ELF-1 (cell line): ENCODE data around the gene ABCB8.
"Not testable (repeated sequence)": the region's sequence is repeated elsewhere in the genome, so short reads cannot be mapped to it uniquely, and the experiment has no call there.

Experiments
- DNase-seq: peaks from one replicate; pipeline ENCODE4 v3.0.0-alpha.2; 2016; ENCODE audit warnings: low read depth, low spot score

Gene ABCB8

DNA sequence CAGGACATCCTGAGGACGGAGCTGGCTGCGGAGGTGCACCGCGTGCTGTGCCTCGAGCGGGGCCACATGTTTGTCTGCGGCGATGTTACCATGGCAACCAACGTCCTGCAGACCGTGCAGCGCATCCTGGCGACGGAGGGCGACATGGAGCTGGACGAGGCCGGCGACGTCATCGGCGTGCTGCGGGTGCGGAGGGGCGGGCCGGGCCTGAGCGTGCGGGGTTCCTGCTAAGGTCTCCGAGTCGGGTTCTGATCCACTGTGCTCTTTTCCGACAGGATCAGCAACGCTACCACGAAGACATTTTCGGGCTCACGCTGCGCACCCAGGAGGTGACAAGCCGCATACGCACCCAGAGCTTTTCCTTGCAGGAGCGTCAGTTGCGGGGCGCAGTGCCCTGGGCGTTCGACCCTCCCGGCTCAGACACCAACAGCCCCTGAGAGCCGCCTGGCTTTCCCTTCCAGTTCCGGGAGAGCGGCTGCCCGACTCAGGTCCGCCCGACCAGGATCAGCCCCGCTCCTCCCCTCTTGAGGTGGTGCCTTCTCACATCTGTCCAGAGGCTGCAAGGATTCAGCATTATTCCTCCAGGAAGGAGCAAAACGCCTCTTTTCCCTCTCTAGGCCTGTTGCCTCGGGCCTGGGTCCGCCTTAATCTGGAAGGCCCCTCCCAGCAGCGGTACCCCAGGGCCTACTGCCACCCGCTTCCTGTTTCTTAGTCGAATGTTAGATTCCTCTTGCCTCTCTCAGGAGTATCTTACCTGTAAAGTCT is 14.3 kb upstream of the ABCB8 start:
- DNase-seq = peak; percentile 94

DNA sequence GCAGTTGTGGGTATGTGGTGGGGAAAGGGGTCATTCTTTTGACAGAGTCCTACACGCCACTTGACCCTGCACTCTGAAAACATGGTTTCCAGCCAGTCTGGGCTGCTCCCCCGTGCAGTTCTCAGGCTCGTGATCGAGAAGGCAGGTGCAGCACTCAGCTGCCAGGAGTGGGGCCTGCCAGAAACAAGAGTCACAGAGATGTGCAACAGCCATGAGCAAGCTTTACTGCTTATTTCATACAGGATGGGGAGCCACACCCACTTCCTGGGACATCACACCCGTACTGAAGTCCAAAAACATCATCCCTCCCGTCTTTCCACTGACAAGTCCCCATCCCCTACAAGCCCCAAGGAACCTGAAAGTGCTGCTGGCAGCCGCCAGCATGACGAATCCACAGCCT is 13.3 kb upstream of the ABCB8 start:
- DNase-seq = no peak

DNA sequence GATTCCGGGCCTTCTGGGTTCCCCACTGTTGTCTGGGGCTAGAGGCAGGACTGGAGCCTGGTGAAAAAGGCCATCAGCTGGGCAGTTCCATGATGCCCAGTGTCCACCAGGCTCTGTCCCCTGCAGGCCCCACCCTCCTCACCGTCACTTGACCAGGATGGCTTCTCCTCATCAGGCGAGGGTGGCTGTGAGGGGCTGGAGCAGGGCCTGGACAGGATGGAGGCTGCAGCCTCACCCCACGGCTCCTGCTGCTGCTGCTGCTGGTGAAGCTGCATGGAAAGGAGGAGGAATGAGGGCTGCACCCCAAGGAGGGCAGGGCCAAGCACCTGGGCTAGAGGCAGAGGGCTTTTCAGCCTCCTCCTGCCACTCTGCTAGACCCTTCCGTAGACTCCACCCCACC is 12.3 kb upstream of the ABCB8 start:
- DNase-seq = no peak

DNA sequence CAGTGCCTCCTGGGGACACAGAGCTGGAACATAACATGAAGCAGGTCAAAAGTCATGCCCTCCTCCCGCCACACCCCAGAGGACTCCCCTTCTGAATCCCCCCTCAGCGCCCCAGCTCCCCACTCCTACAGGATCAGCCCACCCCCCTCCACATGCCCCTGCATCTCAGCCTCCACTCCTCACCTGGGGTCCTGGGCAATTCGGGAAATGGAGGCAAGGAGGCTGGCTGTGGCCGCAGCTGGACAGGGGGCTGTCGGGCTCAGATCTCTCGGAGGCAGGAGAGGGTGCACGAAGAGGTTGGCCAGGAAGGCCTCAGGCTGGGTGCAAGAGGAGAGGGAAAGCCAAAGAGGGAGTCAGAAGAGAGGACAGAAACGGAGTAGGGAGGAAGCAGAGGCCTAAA is 11.7 kb upstream of the ABCB8 start:
- DNase-seq = no peak

DNA sequence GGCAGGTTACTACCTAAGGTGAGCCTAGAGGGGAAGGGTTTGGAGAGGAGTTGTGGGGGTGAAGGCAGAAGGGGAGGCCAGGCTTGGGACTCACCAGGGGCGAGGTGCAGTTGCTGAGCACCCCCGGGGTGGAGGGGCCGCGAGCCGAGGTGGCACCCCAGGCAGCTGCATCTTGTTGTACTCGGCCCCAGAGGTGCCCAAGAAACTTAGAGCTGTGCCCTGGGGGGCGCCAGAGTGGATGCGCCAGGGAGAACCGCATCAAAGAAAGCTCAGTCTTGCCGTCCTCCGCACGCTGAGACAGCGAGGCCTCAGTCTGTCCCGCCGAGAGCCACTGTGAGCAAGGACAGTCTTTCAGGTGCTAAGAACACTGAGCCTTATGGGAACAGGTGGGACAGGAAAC is 11.3 kb upstream of the ABCB8 start:
- no peak for DNase-seq

DNA sequence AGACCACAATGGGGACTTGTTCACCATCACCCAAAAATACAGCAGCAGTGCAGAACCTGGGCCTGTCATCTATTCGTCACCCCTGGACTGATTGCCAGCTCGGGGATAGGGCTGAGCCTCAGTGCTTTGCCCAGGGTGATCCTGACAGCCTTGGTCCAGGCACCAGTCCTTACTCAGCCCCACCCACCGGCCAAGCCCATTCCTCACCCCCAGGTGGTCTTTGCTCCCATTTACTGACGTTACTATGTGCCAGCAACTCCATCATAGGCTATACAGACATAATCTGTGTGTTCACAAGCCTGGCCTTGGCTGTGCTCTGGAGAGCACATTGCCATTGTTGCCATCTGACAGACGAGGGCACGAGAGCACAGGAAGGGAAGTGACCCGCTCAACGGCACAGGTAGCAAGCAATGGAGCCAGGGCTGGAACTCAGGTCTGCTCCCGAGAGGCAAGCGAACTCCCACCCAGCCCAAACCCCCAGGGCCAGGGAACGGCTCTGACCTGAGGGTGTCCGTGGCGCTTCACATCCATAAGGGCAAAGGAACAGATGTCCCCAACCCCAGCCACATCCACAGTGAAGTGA is 10.8 kb upstream of the ABCB8 start:
- no peak for DNase-seq

DNA sequence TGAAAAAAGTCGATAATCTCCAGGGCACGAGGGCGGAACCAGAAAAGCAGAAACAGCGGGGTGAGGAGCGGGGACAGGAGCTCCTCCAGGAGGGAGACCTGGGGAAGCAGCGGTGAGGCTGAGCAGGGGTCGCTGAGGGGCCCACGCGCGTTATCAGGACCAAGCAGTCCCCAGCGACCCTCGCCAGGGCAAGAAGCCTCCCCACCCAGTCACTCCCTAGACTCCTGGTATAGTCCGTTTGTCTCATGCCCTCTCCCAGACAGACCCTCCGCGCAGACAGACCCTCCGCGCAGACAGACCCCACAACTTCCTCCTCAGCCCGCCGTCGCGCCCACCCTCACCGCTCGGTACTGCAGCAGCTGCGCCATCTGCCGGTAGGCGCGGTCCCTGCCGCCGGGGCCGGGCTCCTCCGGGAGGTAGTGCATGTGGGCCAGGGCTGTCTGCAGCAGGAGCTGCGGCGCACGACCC is 10.3 kb upstream of the ABCB8 start:
- peak; percentile 95 for DNase-seq

DNA sequence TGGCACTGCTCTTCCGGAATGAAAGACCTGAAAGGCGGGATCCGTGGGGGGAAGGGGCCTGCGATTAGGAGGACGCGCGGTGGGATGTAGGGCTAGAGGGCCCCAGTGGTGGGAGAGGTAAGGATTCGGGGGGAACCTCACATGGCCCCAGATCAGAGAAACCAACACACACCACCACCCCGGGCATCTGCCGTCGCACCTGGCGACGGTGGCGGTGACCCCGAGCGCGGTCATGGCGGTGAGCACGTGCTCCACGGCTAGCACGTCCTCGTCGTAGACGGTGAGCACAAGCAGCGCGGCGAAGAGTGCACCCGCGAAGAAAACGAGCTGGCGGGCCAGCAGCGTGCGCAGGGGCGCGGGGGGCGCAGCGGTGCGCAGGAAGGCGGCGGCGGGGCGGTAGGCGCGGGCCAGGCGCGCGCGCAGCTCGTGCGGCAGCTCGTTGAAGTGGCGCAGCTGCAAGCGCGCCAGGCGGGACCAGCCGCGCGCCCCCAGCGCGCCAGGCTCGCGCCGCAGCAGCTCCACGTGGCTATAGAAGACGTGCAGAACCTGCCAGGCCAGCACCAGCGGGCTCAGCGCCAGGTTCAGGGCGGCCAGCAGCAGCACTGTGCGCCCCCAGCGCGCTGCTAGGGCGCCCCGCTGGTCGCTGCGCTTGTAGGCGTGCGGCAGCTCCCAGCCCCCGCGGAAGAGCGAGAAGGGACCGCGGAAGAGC is 9.7 kb upstream of the ABCB8 start:
- DNase-seq = peak; percentile 56

DNA sequence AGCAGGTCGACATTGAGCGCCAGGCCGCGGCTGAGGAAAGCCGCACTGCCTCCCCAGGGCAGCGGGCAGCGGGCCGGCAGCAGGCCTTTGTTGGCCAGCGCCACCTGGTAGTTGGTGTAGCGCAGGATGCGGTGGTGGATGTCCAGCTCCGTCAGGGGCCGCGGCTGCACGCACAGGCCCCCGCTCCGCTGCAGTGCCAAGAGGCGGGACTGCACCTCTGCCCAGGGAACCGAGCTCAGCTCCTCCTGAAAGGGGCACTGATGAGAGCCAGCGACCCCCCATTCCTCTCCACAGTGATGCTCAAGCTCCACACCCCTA is 9.2 kb upstream of the ABCB8 start:
- DNase-seq = no peak

DNA sequence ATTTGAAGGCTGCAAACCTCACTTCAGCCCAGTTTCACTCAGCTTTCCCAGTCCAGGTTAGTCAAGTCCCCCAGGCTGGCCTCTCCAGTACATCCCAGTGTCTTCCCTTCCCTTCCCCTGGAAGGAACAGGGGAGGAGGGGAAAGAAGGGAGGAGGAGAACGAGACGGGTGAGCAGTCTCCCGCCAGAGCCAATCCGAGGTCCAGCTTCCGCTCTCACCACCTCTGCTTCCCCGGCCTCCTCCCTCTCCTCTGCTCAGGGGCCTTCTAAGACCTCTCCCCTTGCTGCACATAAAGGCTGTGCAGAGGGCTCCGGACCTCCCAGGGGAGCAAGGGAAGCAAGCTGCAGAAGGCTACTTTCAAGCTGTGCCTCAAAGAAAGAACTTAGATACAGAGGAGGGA is 8.0 kb upstream of the ABCB8 start:
- peak; percentile 80 for DNase-seq

DNA sequence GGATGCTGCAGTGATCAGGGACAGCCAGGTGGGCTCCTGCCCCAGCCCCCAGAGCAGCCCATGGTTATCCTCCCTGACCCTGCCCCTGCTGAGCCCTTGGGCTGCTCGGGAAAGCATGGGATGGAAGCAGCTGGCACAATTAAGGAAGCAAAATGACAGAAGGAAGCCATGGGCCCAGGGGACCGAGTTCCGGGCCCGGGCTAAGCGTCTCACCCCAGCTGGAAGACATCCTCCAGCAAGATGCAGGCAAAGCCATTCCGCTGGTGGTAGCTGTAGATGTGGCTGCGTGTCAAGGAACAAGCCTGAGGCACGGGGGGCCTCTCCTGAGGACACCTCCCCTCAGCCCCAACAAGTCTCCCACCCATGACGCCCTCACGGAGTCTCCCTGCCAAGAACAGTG is 5.0 kb upstream of the ABCB8 start:
- DNase-seq = no peak

DNA sequence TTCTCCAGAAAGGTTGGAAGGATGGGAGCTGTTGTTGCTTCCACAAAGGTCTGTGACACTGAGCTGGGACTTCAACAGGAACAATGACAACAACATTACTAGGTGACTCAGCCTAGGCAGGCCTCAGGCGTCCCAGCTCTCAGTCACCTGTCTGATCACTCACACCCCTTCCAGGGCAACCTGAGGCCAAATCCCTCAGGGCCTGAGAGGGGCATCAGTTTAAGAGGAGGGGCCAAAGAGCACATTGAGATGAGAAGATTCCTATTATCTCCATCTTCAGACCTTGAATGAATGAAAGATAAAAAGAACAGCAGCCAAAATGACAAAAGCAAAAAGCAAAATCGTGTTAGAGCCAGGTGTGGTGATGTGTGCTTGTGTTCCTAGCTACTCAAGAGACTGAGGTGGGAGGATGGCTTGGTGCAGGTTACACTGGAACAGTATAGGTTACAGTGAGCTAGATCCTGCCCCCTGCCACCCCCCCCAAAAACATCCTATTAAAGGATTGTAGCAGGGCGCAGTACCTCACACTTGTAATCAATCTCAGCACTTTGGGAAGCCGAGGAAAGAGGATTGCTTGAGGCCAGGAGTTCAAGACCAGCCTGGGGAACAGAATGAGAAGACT is 3.7 kb upstream of the ABCB8 start, which contains the start of gene ATG9B:
TSS of gene ATG9B (minus strand) at position 60 of the 622 bp plus-strand sequence. CDS start 71 bp downstream, outside the sequence.
- DNase-seq = peak; percentile 79

DNA sequence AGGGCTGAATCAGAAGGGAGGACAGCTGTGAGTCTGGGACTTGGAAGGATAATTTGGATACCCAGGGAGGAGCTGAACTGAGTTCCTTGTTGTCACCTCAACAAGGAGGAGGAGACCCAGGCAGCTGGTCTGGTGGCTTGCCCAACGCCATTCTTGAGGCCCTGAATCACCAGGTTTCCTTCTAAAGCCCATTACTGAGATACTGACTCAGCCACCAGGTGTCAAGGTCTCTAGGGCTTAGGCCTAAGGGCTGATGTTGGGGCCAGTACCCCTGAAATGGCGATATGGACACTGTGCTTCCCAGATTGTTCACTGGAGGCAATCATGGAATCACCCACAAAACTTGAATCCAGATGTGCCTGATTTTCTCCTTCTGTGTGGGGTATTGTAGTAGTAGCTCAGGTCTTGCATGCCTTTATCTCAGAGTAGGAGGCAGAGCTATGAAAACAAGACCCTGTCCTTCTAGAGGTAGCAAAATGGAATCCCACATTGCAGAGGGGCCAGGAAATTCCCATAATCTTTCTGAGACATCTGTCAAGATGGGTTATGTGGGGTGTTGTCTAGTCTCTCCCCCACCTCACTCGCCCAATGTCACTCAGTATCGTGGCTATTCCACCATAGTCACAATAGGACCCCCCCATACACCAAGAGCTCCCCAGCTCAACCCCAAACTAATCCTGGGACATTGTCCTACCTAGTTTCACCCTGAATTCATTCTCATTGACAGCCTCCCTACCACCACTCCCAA is 2.2 kb upstream of the ABCB8 start:
- peak; percentile 75 for DNase-seq

DNA sequence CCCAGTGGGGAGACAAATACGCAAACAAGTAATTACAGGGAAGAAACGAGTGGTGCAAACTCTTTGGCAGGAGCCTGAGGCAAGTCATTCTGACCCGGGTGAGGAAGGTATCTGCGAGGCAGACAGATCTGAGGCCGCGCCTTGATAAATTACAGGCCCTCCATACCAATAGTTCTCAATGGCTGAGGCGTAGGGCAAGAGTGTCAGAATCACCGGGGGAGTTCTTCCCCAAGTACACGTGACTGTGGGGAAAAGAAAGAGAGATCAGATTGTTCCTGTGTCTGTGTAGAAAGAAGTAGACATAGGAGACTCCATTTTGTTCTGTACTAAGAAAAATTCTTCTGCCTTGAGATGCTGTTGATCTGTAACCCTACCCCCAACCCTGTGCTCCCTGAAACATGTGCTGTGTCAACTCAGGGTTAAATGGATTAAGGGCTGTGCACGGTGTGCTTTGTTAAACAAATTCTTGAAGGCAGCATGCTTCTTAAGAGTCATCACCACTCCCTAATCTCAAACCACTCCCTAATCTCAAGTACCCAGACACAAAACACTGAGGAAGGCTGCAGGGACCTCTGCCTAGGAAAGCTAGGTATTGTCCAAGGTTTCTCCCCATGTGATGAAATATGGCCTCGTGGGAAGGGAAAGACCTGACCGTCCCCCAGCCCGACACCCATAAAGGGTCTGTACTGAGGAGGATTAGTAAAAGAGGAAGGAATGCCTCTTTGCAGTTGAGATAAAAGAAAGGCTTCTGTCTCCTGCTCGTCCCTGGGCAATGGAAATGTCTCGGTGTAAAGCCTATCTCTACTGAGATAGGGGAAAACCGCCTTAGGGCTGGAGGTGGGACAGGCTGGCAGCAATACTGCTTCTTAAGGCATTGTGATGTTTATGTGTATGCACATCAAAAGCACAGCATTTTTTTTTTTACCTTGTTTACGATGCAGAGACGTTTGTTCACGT is 1.2 kb upstream of the ABCB8 start:
- DNase-seq = peak; percentile 92

DNA sequence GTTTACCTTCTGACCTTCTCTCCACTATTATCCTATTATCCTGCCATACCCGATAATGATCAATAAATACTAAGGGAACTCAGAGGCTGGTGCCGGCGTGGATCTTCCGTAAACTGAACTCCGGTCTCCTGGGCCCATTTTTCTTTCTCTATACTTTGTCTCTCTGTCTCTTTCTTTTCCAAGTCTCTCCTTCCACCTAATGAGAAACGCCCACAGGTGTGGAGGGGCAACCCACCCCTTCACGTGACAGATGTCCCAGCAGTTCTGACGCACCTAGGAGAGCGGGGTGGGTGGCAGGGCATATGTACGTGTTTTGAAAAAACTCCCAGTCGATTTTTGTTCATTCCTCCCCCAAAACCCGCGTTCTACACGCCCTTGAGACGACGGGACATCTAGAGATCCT is 521 bp upstream of the ABCB8 start:
- not testable (repeated sequence) for DNase-seq

DNA sequence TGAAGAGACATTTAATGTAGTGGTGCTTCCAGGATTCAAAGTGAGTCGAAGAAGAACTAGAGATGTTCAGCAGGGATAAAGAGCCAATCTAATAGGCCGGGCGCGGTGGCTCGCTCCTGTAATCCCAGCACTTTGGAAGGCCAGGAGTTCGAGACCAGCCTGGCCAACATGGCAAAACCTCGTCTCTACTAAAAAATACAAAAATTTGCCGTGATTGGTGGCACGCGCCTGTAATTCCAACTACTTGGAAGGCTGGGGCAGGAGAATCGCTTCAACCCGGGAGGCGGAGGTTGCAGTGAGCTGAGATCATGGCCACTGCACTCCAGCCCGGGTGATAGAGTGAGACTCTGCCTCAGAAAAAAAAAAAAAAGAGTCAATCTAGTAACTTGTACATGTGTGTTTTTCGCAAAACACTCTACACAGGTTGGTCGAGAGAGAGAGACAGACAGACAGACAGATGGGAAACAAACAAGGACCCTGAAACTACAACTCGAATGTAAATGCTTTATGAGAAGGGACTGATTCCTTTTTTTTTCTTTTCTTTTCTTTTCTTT is 775 bp downstream of the ABCB8 start:
- no peak for DNase-seq

DNA sequence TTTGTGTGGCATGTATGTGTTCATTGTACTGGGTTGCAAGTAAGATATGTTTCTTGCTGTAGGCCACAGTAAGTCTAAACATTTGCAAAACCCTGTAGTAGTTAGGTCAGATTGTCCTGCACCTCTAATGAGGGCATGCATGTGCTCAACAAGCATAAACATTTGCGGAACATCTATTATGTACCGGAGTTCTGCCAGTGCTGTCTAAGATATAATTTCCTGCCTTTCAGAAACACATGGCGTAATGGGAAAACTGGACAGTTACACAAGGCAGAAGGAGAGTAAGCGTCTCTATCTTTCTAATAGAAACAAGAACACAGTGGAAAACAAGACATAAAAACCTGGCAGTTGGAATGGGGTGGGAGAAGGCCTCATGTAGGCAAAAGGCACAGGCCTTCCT is 2.8 kb downstream of the ABCB8 start:
- DNase-seq = no peak

DNA sequence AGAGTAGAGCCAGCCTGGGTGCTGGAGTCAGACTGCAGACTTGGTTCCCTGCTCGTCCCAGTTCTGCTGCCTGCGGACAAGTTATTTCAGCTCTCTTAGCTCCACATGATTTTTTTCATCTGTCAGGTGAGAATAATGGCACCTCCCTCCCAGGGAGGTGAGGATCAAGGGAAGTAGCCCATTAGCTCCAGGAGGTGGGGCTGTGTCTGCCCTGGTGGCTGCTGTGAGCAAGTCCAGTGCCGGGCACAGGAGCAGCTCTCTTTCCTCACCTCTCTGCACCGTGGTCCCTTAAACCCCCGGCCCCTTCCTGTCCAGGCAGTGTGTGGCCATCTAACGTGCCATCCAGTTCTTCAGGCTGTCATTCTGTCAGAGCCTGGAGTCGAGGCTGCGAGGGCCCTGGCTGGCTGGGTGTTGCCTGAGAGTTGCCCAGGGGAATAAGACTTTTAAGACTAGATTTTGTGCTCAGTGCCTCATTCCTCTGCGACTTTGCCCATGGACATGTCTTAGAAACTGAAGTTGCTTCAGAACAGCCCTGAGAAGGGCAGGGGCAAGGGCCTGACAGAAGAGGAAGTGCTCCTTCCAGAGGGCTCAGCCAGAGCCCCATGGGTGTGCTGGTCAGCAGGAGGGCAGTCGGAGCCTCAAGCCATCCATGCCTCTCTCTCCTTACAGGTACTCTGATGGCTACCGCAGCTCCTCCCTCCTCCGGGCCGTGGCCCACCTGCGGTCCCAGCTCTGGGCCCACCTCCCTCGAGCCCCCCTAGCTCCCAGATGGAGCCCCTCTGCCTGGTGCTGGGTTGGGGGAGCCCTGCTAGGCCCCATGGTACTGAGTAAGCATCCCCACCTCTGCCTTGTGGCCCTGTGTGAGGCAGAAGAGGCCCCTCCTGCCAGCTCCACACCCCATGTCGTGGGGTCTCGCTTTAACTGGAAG is 5.0 kb downstream of the ABCB8 start:
- DNase-seq = peak; percentile 36

DNA sequence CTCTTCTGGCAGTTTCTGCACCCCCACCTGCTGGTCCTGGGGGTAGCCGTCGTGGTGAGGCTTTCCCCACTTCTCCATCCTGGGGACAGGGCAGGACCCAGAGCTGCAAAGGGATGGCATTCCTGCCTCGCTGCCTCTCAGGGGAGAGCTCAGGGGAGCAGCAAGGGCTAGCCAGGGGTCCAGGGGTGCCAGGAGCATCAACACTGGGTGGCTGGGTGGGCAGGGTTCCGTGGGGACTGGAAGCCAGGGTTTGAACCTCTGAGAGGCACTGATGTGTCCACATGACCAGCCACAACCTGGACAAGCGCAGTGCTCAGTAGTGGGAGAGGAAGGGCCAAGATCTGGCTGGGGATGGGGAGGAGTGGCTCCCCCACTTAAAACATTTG is 5.6 kb downstream of the ABCB8 start:
- no peak for DNase-seq
